Measurements from ENCODE around the gene MBD5.

The MBD5 gene

GRCh38 chr2:148493822-148494563, 473.1 kb downstream of the MBD5 start:
- no peak overlapping the region for H3K4me3 ChIP-seq (ENCODE audit: low read depth, low read length)
- TF ChIP-seq CTCF (IDR thresholded peaks at IDR 0.05; ENCODE audit: control insufficient read depth, extremely low read depth, insufficient read depth): no peak
- DNase-seq (ENCODE audit: low read depth): no peak

- no peak for TF ChIP-seq CTCF (IDR thresholded peaks at IDR 0.05; ENCODE audit: control insufficient read depth, extremely low read depth, insufficient read depth)
- no peak overlapping the region for H3K4me3 ChIP-seq (ENCODE audit: low read depth, low read length)
- DNase-seq (ENCODE audit: low read depth): no peak
Observed at GRCh38 chr2:148495586-148495985, 474.7 kb downstream of the MBD5 start.

- DNase-seq (ENCODE audit: low read depth): no peak
- TF ChIP-seq CTCF (IDR thresholded peaks at IDR 0.05; ENCODE audit: control insufficient read depth, extremely low read depth, insufficient read depth): no peak
Observed at GRCh38 chr2:148501545-148501944, 480.7 kb downstream of the MBD5 start.

GRCh38 chr2:148503516-148503915, 482.6 kb downstream of the MBD5 start:
- no peak overlapping the region for H3K4me3 ChIP-seq (ENCODE audit: low read depth, low read length)
- DNase-seq (ENCODE audit: low read depth): no peak
- no peak for TF ChIP-seq CTCF (IDR thresholded peaks at IDR 0.05; ENCODE audit: control insufficient read depth, extremely low read depth, insufficient read depth)

More at GRCh38 chr2:148501545-148501944, 480.7 kb downstream of the MBD5 start:
- no peak overlapping the region for H3K4me3 ChIP-seq (ENCODE audit: low read depth, low read length)

GRCh38 chr2:148507970-148508369, 487.1 kb downstream of the MBD5 start:
- no peak for TF ChIP-seq CTCF (IDR thresholded peaks at IDR 0.05; ENCODE audit: control insufficient read depth, extremely low read depth, insufficient read depth)
- no peak for DNase-seq (ENCODE audit: low read depth)
- H3K4me3 ChIP-seq (ENCODE audit: low read depth, low read length): no peak overlapping the region

- H3K4me3 ChIP-seq (ENCODE audit: low read depth, low read length): no peak overlapping the region
- no peak for TF ChIP-seq CTCF (IDR thresholded peaks at IDR 0.05; ENCODE audit: control insufficient read depth, extremely low read depth, insufficient read depth)
- no peak for DNase-seq (ENCODE audit: low read depth)
Observed at GRCh38 chr2:148508878-148509287, 488.0 kb downstream of the MBD5 start.

Measured in LNCaP clone FGC (cell line).